Stimulated activated CD8-positive, alpha-beta memory T cell treated with anti-CD3 and anti-CD28 coated beads, Interleukin-4, amount 100 ng/mL, for 1 hour (primary cell): Measurements from ENCODE around the gene CHRND.

Experiments used
- DNase-seq, 2 donors: peaks; one replicate each; pipeline ENCODE4 v3.0.0-alpha.2; 2020; ENCODE audit warnings: low read depth in 2 of 2, low spot score in 1 of 2

CHRND gene

GRCh38 chr2:232502911-232503808, 22.8 kb upstream of the CHRND start:
- no peak for DNase-seq

DNA sequence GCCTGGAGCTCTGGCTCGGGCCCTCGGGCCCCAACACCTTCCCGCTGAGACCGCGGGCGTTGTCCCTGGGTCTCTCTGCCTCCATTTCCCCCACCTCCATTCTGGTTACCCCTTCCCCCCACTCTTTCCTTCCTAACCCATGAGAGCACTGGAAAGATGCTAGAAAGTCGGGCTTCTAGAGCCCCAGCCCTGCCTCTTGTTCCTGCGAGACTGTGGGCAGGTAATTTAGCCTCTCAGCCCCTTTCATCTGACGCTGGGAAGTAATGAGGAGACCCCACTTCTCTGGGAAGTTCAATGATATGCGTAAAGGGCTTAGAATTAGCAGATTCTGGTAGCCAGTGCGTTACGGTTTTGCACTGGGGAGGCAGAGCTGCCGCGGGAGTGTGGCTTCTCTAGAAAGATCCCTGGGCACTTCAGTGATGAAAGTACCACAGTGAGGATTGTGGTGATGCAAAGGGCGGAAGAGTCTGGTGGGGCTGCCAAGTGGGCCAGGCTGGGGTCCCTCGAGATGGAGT, 22.1 kb upstream of the CHRND start:
- no peak for DNase-seq

DNA sequence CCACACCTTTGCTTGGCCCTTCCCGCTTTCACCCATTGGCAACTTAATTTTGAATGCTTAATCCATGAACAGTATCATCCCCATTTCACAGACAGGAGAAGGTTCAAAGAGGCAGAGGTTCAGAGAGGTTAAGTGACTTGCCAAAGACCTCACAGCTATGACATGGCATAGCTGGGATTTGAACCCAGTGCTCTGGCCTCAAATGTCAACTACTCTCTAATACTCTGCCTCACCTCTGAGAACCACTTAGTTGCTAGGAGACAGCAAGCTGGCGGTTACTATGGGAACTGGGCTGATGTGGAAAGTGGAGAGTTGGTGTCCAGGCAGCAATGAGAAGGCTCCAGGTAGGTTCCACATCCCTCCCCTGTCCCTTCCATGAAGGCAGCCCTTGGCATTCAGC, 21.5 kb upstream of the CHRND start:
- DNase-seq: no peak

DNA sequence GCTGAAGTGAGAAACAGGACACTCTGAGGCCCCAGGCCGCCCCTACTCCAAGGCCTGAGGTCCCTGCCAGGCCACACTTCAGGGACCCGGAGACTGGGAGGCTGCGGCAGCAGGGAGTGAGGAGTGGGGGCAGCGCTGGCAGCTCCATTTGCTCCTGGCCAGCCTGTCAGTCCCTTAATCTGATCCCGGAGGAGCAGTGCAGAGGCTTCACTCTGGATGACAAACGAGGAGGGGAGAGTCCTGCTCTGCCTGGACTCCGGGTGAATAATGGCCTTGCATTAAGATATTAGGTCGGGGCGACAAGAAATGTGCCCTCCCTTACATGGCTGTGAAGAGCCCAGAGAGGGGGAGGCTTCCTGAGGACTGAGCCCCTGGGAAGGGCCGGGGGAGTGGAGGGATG, 20.1 kb upstream of the CHRND start:
- DNase-seq: no peak

- DNase-seq: no peak
Observed at GRCh38 chr2:232506709-232507108, 19.3 kb upstream of the CHRND start.

DNA sequence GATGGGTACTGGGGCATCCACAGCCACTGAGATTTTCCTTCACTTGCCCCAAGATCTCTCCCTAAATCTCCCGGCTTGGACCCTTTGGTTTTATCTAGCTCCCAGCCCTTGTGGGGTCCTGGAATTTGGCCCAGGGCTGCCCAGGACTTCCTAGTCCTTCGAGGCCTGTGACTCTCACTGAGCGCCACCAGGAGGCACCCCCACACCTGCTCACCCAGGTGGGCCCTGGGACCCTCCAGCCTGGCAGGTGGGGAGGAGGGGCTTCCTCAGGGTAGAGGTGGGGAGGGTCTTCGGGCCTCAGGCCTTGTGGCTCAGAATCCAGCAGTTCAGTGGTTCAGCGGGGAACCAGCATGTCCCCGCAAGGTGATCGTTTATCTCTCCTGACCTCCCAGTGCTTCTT, 17.7 kb upstream of the CHRND start:
- no peak for DNase-seq

- DNase-seq: no peak
Observed at GRCh38 chr2:232511336-232511890, 14.5 kb upstream of the CHRND start.

DNA sequence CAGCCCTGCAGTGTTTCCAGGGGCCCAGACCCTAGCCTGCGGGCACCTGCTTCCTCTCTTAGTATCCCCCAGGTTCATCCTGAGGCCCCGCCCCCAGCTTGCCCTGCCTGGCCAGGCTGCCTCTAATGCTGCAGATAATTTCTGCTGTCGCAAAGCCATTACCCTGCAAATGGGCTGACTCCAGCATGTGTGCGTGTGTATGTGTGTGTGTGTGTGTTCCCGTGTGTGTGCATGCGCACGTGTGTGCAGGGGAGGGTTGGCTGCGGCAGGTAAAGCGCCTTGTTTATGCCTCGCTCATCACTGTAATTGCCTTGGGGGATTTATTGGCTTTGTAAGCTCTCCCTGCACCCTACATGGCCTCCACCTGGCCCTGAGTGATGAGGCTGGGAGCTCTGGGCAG, 13.4 kb upstream of the CHRND start:
- no peak for DNase-seq

GRCh38 chr2:232513353-232513752, 12.6 kb upstream of the CHRND start:
- DNase-seq: no peak

- no peak for DNase-seq
Observed at GRCh38 chr2:232515639-232516038, 10.3 kb upstream of the CHRND start.

DNA sequence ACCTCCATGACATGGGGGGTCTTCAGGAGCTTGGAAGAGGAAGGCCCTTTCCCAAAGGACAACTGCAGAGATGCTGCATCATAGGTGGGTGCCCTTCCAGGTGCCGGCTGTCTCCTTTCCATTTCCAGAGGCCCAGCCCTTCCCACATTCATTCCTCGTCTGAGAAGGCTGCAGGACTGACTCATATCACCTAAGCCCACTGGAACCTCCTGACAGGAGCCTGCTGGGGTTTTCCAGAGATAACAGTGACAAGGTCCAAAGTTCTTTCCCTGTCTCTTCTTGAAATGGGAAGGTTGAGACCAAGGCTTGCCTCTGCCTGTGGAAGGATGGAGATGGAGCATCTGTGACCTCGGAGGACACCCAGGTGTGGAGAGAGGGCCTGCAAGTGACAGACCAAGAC, 9.4 kb upstream of the CHRND start:
- DNase-seq: no peak

GRCh38 chr2:232518844-232519243, 7.1 kb upstream of the CHRND start:
- no peak for DNase-seq

GRCh38 chr2:232519581-232520438, 6.2 kb upstream of the CHRND start, which contains the start of gene PRSS56:
Gene PRSS56, plus strand, starts transcription at chr2:232520388. Its CDS starts 211 bp downstream, at chr2:232520599.
- DNase-seq: no peak

DNA sequence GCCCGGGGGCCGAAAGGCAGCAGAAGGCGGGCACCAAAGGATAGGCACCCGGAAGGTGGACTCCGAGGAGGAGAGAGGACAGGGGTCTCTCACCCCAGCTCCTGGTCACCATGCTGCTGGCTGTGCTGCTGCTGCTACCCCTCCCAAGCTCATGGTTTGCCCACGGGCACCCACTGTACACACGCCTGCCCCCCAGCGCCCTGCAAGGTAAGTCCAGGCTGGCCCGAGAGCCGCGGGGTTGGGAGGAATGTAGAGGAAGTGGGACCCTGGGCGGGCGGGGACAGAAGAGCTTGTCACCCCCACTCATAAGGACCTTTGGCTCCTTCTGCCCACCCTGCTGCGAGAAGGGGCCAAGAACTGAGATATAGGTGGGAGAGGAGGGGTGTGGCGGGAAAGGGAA, 5.5 kb upstream of the CHRND start:
- no peak for DNase-seq

DNA sequence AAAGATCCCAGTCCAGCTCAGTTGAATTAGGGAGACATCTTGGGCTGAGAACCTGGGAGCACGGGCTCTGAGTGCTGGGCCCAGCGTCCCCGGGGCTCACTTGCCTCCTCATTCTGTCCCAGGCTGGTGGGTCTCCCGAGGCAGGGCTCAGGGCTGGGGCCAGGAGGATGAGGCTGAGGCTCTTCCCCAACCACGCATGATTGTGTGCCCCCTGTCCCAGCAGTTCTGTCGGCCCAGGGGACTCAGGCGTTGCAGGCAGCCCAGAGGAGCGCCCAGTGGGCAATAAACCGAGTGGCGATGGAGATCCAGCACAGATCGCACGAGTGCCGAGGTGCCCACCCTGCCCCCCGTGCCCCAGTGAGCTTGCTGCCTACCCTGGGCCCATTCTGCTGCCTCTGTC, 4.9 kb upstream of the CHRND start:
- DNase-seq: no peak

GRCh38 chr2:232521959-232522622, 3.9 kb upstream of the CHRND start:
- peak; percentile 24 to 37 for DNase-seq

- DNase-seq: no peak
Observed at GRCh38 chr2:232522623-232523401, 3.1 kb upstream of the CHRND start.

GRCh38 chr2:232523402-232523681, 2.6 kb upstream of the CHRND start:
- no peak for DNase-seq

- DNase-seq: no peak
Observed at GRCh38 chr2:232523682-232524597, 2.0 kb upstream of the CHRND start.
